AG10803 (cell line): ENCODE results near the gene ZBTB7A.

ENCODE experiments used
- DNase-seq: peaks from one replicate; pipeline ENCODE4 v3.0.0; 2010; ENCODE audit warnings: low read depth
- H3K4me3 ChIP-seq: 2 replicates; pipeline ENCODE4 v1.5.1; 2011; ENCODE audit warnings: mild to moderate bottlenecking, low read length, control low read depth
- CTCF ChIP-seq: conservative IDR thresholded peaks from 2 replicates; pipeline ENCODE4 v1.5.1; 2011; ENCODE audit warnings: mild to moderate bottlenecking, low read length, control low read depth, inconsistent platforms

ZBTB7A gene

GRCh38 chr19:4063369-4064148 lies 3.1 kb downstream of the ZBTB7A start:
- DNase-seq: no peak
- TF ChIP-seq CTCF: peak; percentile 20
- H3K4me3 ChIP-seq: peak overlapping the region; percentile 74

- no peak for TF ChIP-seq CTCF
- no peak for DNase-seq
- peak overlapping the region; percentile 74 for H3K4me3 ChIP-seq
Measured at GRCh38 chr19:4062419-4063368, 4.0 kb downstream of the ZBTB7A start.

- DNase-seq: no peak
Measured at GRCh38 chr19:4061683-4062418, 4.8 kb downstream of the ZBTB7A start.

GRCh38 chr19:4061178-4061682 lies 5.5 kb downstream of the ZBTB7A start:
- H3K4me3 ChIP-seq: peak overlapping the region; percentile 41
- no peak for TF ChIP-seq CTCF
- DNase-seq: peak; percentile 61

More at GRCh38 chr19:4061683-4062418, 4.8 kb downstream of the ZBTB7A start:
- no peak for TF ChIP-seq CTCF
- H3K4me3 ChIP-seq: peak overlapping the region; percentile 41

- peak overlapping the region; percentile 41 for H3K4me3 ChIP-seq
- TF ChIP-seq CTCF: no peak
- DNase-seq: no peak
Measured at GRCh38 chr19:4060621-4061177, 6.0 kb downstream of the ZBTB7A start.

GRCh38 chr19:4059891-4060620 lies 6.6 kb downstream of the ZBTB7A start:
- DNase-seq: peak; percentile 42
- no peak for TF ChIP-seq CTCF
- H3K4me3 ChIP-seq: peak overlapping the region; percentile 52
